ENCODE data around the gene LSR.

The LSR gene

DNA sequence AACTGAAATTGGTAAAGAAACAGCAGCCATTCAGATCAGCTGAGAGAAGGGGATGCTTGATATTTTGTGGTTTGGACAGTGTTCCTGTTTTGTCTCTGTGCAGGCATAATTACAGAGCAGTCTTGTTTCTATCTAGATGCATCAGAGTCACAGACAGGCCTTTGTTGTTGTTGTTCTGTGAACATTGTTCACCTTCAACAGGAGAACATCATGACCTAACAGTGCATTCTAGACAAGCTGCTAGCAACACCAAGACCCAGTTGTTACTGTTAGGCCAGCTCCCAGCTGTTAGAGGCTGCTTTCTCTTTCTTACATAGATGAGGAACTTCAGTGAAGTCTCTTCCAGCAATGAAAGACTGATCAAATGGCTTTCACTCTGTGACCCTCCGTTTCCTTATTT, 8.5 kb upstream of the LSR start:
- no peak for DNase-seq
- TF ChIP-seq, protein P1, sequence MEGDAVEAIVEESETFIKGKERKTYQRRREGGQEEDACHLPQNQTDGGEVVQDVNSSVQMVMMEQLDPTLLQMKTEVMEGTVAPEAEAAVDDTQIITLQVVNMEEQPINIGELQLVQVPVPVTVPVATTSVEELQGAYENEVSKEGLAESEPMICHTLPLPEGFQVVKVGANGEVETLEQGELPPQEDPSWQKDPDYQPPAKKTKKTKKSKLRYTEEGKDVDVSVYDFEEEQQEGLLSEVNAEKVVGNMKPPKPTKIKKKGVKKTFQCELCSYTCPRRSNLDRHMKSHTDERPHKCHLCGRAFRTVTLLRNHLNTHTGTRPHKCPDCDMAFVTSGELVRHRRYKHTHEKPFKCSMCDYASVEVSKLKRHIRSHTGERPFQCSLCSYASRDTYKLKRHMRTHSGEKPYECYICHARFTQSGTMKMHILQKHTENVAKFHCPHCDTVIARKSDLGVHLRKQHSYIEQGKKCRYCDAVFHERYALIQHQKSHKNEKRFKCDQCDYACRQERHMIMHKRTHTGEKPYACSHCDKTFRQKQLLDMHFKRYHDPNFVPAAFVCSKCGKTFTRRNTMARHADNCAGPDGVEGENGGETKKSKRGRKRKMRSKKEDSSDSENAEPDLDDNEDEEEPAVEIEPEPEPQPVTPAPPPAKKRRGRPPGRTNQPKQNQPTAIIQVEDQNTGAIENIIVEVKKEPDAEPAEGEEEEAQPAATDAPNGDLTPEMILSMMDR (IDR thresholded peaks at IDR 0.05; ENCODE audit: low read depth, low read length), result no peak
- peaks cover 10% of the 10 kb centered on the region for H3K27me3 ChIP-seq
- H3K9me3 ChIP-seq, result no peaks in the 10 kb centered on the region; the same call in 1 of the 2 replicates
- no peaks in the 10 kb centered on the region for H3K36me3 ChIP-seq
- no peaks in the 10 kb centered on the region for H3K4me1 ChIP-seq
- no peak overlapping the region for H3K4me3 ChIP-seq (ENCODE audit: low read depth, low read length)

DNA sequence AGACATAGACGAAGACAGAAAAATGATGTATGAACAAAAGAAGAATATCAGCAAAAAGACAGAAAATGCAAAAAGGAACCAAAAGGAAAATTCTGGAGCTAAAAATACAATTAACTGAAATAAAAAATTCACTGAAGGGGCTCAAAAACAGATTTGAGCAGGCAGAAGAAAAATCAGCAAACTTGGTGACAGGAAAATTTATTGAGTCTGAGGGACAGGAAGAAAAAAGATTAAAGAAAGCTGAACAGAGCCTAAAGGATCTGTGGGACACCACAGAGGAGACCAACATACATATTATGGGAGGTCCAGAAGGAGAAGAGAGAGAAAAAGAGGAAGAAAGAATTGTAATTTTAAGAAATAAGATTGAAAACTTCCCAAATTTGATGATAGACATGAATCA, 7.4 kb upstream of the LSR start:
- TF ChIP-seq, protein P1 (IDR thresholded peaks at IDR 0.05; ENCODE audit: low read depth, low read length), result no peak
- Histone ChIP-seq H3K27me3 (peaks cover 10% of the 10 kb centered on the region), H3K4me1 (no peaks in the 10 kb centered on the region), H3K36me3 (no peaks in the 10 kb centered on the region), H3K4me3 (ENCODE audit: low read depth, low read length) (no peak overlapping the region), H3K9me3 (no peaks in the 10 kb centered on the region; the same call in 1 of the 2 replicates)
- no peak for DNase-seq

DNA sequence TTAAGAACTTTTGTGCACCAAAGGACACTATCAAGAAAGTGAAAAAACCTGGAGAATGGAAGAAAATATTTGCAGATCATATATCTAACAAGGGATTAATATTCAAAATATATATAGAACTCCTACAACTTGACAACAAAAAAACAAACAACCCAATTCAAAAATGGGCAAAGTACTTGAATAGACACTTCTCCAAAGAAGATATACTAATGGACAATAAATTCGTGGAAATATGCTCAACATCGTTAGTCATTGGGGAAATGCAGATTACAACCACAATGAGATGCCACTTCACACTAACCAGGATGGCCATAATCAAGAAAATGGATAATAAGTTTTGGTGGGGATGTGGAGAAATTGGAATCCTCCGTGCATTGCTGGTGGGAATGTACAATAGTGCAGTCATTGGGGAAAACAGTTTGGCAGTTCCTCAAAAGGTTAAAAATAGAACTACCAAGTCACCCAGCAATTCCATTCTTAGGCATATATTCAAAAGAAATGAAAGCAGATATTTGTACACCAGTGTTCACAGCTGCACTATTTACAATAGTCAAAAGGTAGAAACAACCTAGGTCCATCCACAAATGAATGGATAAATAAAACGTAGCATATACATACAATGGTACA, 2.2 kb upstream of the LSR start:
- TF ChIP-seq, protein P1 (IDR thresholded peaks at IDR 0.05; ENCODE audit: low read depth, low read length), result no peak
- H3K4me1 ChIP-seq, result no peaks in the 10 kb centered on the region
- no peak for DNase-seq
- no peak overlapping the region for H3K4me3 ChIP-seq (ENCODE audit: low read depth, low read length)
- H3K9me3 ChIP-seq, result no peaks in the 10 kb centered on the region
- no peaks in the 10 kb centered on the region for H3K36me3 ChIP-seq
- H3K27me3 ChIP-seq, result peaks cover 45% of the 10 kb centered on the region

DNA sequence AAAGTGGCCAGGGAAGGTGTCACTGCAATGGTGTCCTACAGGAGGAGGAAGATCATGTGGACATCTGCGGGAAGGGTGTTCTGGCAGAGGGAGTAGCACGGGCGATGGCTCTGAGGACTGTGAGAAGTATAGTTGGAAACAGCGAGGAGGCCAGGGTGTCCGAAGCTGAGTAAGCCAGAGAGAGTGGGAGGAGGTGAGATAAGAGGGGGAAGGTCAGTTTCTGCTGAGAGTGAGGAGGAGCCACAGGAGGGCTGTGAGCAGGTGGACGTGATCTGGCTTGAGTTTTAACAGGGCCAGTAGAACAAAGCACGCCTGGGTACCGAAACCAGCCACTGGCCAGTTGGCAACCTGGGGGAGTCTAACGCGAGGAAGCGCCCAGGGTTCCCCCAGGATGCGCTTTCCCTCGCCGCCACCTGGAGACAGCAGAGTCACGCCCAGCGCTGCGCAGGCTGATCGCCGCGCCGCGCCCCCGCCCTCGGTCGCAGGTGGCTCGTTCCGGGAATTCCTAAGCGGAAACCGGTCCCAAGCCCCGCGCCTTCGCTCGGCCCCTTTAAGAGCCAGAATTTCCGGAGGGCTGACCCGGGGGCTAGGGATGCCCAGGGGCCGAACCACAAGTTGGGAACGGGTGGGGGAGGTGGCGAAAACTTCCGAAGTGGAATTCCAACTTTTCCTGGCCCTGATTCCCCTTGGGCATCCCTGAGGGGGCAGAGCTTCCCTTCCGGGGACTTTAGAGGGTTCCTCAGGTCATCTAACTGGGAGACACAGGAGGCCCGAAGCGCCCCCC, 1.1 kb upstream of the LSR start:
- Histone ChIP-seq H3K4me1 (no peaks in the 10 kb centered on the region), H3K36me3 (no peaks in the 10 kb centered on the region), H3K27me3 (peaks cover 45% of the 10 kb centered on the region), H3K4me3 (ENCODE audit: low read depth, low read length) (no peak overlapping the region), H3K9me3 (no peaks in the 10 kb centered on the region)
- TF ChIP-seq, protein P1 (IDR thresholded peaks at IDR 0.05; ENCODE audit: low read depth, low read length), result peak; percentile 32; the same call in 1 of the 2 replicates
- no peak for DNase-seq

DNA sequence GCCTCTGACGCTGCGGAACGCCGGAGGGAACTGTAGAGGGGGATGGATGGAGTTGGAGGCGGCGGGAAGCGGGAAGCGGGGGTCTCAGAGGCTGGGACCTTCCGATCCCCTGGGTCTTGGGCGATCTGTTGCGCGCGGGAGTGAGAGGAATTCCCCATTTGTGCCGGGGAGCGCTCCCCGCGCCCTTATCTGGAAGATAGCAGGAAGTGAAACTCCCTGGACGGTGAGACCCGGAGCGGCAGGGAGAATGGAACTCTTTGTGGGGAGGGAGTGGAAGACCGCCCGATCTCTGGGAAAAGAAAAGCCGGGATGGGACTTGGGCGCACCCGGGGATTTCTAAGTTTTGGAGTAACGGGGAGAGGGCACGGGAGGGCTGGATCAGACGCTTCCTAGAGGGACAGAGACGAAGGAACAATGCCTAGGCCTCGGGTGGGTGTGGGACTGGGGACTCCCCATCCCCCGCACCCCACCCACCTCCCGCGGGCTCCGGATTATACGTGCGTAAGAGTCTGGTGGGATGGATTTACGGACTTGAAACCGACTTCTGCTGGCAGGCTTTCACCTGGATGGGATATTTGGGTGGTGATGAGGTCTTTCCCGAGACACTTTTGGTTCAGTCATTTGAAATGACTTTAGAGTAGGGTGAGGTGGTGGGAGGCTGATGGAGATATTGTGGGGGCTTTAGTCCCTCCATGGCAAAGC, 495 bp downstream of the LSR start:
- Histone ChIP-seq H3K4me3 (ENCODE audit: low read depth, low read length) (no peak overlapping the region), H3K27me3 (peaks cover 35% of the 10 kb centered on the region), H3K9me3 (no peaks in the 10 kb centered on the region), H3K36me3 (no peaks in the 10 kb centered on the region), H3K4me1 (no peaks in the 10 kb centered on the region)
- DNase-seq, result no peak
- TF ChIP-seq, protein P1 (IDR thresholded peaks at IDR 0.05; ENCODE audit: low read depth, low read length), result no peak

Measured in BE2C (cell line).